Stimulated activated CD4-positive, alpha-beta T cell treated with anti-CD3 and anti-CD28 coated beads, Interleukin-15, amount 100 ng/mL, for 1 hour (primary cell): Measurements from ENCODE around the gene BMF.

Experiments
- DNase-seq, 2 donors: peaks; one replicate each; pipeline ENCODE4 v3.0.0-alpha.2; 2020; ENCODE audit warnings: low read depth in 1 of 2, low spot score in 1 of 2

Gene BMF

GRCh38 chr15:40067921-40068624, 40.6 kb downstream of the BMF start:
- no peak for DNase-seq

DNA sequence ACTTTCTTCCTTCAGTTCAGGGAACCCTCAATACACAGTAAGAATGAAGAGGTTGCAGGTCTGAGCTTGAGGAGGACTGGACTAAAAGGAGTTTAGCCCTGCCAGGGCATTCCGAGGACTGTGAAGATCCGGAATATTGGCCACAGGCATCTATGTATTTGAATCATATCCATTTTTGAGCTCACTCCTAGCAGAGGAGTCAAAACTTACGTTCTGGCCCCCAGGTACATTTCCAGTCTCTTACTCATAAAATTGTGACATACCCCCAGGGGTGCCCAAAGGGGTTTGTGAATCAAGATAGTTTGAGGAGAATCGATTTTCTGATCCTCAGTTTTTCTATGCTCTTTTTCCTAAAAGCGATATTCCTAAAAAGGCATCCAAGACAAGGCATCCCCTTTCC, 42.1 kb downstream of the BMF start:
- no peak for DNase-seq

DNA sequence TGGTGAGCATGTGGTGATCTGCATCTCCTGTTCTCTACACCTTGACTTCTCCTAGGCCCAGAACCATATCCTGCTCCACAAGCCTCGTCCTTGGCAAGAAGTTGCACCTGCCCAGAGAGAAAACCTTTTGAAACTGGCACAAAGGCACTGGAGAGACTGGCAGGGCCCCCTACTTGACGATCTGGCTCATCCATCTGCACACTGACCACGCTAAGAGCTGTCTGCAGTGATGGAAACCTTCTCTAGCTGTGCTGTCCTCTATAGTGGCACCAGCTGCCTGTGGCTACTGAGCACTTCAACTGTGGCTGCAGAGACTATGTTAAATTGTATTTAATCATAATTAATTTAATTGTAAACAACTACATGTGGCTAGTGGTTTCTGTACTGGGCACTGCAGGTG, 43.5 kb downstream of the BMF start:
- DNase-seq = no peak

DNA sequence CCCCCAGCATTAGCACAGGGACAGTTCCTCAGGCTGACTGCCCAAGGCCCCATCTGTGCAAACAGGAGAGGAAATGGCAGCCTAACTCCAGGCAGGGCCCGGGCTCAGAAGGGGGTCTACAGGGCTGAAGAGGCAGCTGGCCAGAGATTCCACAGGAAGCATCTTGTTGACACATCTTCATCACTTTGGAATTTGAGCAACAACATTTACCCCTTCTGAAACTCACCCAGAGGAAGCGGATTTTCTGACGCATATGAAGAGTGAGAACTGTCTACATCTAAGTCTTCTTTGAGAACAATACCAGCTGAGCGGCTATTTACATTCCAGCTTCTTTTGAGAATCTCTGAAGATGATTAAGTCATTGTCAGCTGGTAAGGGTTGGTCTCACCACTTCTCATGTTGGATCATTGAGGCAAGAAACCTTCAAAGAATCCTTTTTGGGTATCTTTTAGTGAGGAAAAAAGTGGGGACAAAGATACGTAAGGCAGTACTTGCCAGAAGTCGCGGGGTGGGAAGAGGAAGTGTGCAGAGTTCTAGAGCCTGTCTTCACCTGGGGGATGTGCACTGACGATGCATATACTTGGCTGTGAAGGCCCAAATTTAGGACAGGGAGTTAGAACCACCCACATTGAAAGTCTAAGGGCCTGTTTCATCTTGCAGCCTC, 44.3 kb downstream of the BMF start:
- no peak for DNase-seq

- no peak for DNase-seq
Observed at GRCh38 chr15:40063563-40064011, 45.1 kb downstream of the BMF start.

DNA sequence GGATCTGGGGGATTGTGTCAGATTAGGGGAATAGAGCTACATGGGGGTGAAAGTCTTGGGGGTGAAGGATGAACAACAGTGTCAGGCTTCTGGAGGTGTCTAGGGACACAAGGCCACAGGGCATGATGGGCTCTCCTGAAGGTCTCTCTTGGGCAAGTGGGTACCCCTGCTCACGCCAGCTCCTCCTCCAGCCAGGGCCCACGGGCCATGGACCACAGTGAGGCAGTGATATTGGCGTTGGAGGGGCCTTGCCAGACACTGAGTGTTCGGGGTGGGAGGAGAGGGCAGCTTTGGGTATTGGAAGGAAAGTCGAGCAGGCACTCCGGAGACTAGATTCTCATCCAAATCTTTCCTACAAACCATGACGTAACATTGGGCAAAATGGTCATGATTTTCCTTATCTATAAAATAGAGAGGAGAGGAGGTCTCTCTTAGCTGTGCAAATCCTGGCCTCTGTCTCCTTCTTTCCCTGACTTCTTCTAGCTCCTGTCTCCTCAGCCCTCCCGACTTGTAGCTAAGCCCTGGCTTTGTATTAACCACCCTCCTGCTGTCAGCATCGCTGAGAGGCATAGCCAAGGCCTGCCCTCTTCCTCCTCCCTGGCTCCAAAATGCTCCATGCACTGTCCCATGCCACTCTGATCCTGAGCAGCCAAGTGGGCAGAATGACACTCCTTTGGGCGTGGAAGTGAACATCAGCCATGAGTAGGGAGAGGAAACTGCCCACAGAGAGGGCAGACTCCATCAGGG, 45.7 kb downstream of the BMF start:
- no peak for DNase-seq

GRCh38 chr15:40061212-40061901, 47.3 kb downstream of the BMF start:
- DNase-seq = no peak

DNA sequence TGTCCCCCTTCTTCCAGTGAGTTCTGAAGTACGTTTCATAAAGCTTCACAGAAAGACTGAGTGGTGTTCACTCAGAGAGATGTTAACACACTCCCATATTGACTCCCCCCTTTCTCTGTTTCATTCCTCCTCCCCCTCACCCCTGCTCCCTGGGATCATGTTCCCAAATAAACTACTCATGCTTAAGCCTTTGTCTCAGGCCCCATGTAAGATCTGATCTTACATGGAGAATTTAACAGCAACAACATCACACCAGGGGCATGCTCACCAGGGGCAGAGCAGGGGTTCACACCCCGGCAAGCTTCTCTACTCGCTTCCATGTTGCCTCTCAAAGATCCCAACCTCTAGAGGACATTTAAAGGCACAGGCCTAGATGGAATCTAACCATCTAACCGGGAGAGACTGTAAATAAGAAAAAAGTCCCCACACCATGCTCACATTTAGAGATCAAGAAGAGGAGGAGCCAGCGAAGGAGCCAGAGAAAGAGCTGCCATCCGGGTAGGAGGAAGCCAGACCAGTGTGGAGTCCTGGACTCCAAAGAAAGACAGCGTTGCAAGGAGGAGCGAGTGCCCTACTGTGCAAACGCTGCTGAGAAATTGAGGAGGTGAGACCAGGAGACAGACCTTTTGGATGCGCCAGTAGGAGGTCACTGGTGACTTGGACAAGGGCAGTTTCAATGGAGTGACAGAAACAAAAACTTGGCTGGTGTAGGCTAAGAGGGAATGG, 48.3 kb downstream of the BMF start:
- no peak for DNase-seq

GRCh38 chr15:40059821-40060220, 48.9 kb downstream of the BMF start:
- no peak for DNase-seq

- DNase-seq = no peak
Observed at GRCh38 chr15:40058476-40059140, 50.1 kb downstream of the BMF start.

GRCh38 chr15:40055576-40056293, 52.9 kb downstream of the BMF start:
- DNase-seq = no peak

DNA sequence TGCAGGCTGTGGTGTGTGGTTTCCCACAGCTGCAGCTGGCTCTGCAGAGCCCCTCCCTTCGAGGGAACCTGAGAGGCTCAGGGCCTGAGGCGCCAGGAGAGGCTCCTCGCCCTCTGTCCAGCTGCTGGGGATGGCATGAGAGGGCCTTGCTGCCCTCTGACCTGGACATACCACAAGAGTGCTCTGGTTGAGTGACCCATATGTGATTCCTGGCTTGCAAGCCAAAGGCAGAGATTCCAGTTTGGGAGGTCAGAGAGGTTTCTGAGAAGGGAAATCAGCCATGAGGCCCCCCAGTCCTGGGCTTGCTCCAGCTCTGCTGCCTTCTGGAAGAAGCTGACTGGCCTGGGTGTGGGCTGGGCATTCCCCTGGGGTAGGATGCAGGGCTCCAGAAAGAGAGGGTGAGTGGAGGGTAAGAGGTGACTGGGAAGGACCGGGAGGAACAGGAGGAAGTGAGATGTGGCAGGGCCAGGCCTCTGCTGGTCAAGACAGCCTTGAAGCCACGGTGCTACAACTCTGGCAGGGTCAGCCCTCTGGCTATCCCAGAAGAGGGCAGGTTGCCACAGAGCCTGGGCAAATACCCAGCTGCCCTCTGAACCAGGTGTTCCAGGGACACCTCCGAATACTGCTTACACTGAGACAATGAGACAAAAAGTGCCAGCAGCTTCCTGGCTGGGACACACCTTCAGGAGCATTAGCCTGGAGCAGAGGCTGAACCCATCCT, 53.7 kb downstream of the BMF start:
- no peak for DNase-seq

GRCh38 chr15:40054605-40054854, 54.1 kb downstream of the BMF start:
- DNase-seq = no peak

- DNase-seq = no peak
Observed at GRCh38 chr15:40053831-40054604, 54.7 kb downstream of the BMF start.

DNA sequence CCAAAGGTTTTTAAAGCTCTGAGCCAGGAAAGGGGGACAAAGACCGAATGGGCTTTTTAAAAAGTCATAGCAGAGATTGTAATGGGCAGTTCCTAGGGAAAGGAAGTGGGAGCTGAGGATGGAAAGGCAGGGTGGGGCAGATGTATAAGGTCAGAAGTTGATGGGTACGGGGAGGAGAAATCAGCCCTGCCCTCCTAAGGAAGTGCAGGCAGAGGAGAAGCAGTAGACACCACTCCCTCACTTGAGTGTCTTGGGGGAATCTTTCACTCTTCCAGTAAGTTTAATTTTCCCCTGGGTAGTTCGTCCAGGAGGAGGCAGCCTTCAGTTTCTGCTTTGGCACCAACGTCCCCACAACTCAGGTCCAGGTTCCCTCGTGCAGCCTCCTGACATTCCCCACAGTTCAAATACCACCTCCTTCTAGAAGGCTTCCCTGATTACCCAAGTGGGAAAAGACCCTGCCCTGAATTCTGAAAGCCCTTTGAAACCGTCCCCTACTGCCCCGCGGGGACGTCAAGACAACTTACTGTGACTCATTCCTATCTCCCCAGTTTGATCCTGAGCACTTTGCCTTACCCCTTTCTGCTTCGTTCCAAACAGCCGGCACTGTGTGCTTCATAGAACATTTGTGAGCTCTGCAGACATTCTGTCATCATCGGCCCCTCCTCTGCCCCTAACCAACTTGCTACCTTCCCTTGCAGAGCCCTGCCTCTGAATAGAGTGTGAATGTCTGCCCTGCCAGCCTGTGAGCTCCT, 55.4 kb downstream of the BMF start:
- DNase-seq = no peak

- DNase-seq = no peak
Observed at GRCh38 chr15:40052604-40053003, 56.1 kb downstream of the BMF start.

DNA sequence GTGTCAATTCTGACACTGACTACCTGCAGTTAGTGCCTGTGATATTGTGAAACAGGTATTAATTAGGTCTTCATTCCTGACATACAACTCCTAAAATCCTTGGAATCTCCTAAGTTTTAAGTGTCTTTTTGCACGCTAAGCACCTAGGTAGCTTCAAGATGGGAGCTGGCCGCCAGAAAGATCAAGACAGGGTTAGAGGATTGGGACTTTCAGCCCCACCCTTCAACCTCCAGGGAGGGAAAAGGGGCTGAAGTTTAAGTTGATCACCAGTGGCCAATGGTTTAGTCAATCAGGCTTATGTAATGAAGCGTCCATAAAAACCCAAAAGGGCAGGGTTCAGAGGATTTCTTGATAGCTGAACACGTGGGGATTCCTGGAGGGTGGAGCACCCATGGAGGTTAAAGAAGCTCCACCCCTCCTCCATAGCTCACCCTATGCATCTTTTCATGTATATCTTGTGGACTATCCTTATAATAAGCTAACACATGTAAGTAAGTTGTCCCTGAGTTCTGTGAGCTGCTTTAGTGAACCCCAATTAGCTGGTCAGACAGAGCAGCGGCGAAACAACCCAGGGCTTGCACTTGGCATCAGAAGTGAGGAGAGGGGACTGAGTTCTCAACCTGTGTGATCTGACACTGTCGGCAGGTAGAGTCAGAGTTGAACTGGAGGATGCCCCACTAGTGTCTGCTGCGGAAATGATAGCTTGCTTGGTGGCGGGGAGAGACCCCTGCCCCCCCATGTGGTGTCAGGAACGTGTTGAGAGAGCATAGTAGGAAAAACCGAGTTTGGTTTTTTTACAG, 56.9 kb downstream of the BMF start:
- no peak for DNase-seq
